SU-DHL-6 (cell line): ENCODE measurements around the gene PRDM11.

Experiments used
- EZH2phosphoT487 ChIP-seq: fragments of 200-600 bp; sonication (generic), shearing (Covaris generic); conservative IDR thresholded peaks from 2 replicates; pipeline ENCODE4 v1.6.1; 2018; ENCODE audit warnings: mild to moderate bottlenecking, antibody characterized with exemption, low read length, moderate library complexity, mixed read lengths
- TF ChIP-seq, protein P1 (sequence below): fragments of 200-600 bp; sonication (generic); IDR thresholded peaks from one replicate; pipeline ENCODE4 v1.5.1; 2017; ENCODE audit warnings: antibody characterized with exemption, mild to moderate bottlenecking, low read length, moderate library complexity; ENCODE audit not compliant: insufficient read depth, poor library complexity, severe bottlenecking

GRCh38 chr11:45170484-45170883 is 24.0 kb downstream of the PRDM11 start:
- TF ChIP-seq, protein P1, sequence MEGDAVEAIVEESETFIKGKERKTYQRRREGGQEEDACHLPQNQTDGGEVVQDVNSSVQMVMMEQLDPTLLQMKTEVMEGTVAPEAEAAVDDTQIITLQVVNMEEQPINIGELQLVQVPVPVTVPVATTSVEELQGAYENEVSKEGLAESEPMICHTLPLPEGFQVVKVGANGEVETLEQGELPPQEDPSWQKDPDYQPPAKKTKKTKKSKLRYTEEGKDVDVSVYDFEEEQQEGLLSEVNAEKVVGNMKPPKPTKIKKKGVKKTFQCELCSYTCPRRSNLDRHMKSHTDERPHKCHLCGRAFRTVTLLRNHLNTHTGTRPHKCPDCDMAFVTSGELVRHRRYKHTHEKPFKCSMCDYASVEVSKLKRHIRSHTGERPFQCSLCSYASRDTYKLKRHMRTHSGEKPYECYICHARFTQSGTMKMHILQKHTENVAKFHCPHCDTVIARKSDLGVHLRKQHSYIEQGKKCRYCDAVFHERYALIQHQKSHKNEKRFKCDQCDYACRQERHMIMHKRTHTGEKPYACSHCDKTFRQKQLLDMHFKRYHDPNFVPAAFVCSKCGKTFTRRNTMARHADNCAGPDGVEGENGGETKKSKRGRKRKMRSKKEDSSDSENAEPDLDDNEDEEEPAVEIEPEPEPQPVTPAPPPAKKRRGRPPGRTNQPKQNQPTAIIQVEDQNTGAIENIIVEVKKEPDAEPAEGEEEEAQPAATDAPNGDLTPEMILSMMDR: no peak
- TF ChIP-seq EZH2phosphoT487: no peak
